Measurements from ENCODE around the gene ETS1.

The ETS1 gene

DNA sequence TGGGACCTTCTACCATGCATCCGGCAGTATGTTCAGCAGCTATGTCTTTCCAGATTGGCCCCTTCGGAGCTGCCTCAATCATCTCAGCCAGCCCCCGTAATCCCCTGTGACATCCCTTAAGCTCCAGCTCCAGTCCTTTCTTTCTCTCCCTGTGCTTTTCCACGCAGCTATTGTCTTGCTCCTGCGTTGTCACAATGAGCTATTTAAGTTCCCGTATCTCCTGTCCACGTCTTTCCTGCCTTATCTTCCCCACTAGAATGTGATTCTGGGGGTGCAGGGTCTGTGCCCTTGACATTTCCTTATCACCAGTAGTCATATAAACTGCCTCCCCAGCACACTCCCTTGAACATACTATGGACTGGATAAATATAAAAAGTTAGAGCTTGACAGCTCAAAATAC, 5.1 kb upstream of the ETS1 start:
- no peak for DNase-seq

DNA sequence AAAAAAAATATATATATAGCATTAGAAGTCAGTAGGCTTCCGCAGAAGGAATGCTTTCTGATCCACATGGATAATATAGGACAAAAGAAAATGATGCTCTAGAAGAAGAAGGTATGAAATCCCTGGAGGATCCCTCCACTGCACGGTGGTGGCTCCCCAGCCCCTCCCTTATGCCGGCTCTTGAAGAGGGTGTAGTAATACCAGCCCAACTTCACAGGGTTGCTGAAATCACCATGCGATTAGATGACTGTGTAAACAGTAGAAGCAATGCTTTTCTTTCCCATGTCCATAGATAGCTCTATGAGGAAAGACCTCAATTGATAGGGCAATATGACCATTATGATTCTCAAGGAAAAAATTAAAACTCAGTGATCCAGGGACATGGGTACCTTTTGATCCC, 3.2 kb upstream of the ETS1 start:
- no peak for DNase-seq

DNA sequence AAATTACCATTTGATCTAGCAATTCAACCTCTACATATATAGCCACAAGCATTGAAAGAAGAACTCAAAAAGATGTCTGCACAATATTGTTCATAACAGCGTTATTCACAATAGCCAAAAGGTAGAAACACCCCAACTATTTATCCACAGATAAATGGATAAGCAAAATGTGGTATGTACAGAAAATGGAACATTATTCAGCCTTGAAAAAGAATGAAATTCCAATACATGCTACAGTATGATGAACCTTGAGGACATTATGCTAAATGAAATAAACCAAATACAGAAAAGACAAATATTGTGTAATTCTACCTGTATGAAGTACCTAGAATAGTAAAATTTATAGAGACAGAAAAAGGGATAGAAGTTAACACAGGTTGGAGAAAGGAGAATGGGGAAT, 2.6 kb upstream of the ETS1 start:
- no peak for DNase-seq

DNA sequence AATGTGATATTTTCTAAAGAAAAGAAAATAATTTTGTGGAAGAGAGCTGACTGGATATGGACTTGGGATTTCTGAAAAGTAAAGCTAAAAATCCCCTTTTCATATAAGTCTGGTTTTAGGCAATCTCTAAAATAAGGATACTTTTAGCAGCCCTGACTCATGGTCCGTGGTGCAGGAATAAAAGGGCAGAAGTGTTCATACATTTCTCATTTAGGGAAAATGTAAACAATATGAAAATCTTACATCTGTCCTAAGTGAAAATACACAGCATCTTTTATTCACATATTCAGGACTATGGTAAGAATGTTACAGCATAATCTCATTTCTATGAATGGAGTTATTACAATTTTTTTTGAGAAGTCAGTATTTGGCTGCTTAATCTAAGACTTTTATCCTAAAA, 735 bp upstream of the ETS1 start:
- no peak for DNase-seq

DNA sequence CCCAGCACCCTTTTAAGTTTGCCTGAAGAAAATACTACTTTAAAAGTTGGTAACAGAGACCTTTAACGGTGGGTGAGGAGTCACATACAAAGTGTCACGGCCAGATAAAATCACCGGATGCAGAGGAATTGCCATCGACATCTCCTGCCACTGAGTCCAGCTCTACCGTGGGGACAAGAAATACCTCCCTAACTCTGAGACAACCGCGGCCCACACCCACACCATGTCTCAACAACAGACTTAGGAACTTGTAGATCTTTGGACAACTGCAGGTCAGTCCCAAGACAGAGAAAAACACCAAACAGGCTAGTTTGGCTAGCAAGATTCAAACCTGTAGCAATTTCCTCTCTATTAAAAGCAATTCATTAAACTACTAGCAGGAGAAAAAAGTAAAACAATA, 669 bp downstream of the ETS1 start:
- no peak for DNase-seq

DNA sequence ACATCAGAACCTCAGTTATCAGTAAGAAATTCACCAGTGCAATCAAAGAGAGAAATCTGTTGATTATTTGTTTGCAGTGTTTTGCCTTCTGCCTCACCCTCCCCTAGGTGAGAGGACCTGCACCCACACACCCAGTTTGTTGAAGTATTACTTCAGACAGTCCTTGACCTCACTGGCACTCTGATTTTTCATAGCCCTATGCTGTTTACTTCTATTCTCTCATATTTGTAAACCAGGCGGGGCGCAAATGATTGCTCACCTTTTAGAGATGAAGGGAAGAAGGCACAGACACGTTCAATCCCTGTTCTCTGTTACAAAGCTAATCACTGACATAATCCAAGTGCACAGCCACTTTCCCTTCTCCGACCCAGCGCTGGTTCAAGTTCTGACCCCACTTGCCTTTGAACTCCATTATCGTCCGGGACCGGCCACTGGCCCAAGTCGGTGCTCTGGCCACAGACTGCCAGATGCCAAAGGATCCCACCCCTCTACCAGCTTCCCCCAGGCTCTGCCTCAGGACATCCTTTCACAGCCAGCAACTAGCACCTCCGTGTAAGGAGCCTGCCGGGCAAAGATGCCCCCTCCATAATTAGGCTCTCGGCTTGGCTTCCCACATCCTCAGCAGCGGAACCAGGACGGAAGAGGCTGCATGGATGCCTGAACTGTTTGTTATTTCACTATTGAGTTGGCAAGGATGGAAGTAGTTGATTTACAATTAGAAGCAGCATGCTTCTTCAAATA, 1.7 kb downstream of the ETS1 start:
- DNase-seq, result no peak

DNA sequence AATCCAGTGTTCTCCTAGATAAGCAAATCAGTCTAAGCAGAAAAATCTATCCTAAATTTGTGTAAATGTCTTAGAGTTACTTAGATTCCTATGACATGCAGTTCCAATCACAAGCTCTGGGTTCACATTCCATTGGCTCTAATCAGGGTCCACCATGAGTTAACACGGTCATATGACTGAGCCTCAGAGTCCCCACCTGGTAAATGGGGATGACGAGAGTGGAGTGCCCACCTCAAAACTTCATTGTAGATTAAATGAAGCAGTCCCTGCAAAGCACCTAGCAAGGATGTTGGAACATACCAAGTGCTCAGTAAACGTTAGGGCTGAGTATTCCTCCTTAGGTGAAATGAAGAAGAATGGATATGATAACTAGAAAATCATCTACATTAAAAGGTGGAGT, 3.1 kb downstream of the ETS1 start:
- no peak for DNase-seq

DNA sequence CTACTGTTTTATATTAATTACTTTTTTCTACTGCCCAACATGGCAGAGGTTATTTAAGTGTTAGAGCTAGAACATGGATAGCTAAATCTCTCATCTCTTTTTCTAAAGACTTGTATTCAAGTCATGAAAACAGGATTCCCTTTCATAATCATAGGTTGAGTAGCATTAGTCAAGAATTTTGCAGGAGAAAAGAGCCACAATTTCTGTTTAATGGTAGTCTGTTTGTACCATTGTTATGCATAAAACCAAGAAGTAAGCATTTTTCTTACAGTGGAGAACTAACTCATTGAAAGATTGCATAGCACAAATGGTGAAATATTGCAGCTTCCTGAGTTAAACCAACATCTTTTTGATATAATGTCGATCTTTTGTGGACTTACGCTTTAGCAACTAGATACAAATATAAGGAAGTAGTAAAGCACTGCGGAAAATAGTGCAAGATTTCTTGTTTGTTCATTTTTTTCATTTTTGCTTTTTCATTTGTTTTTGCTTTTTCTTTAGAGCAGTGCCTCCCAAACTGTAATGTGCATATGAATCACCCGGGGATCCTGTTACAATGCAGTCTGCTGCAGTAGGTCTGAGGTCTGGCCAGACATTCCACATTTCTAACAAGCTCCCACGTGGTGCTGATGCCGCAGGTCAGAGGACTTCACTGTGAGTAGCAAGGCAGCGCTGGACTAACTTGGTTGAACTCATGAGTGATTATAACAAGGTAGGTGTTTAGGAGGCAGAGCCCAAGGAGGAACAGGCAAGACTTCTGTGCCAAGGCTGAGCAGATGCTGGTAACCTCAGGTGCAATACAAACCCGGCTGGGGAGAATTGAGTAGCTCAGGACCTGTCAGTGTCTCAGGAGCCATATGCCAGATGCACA, 4.6 kb downstream of the ETS1 start:
- peak; percentile 82 for DNase-seq

DNA sequence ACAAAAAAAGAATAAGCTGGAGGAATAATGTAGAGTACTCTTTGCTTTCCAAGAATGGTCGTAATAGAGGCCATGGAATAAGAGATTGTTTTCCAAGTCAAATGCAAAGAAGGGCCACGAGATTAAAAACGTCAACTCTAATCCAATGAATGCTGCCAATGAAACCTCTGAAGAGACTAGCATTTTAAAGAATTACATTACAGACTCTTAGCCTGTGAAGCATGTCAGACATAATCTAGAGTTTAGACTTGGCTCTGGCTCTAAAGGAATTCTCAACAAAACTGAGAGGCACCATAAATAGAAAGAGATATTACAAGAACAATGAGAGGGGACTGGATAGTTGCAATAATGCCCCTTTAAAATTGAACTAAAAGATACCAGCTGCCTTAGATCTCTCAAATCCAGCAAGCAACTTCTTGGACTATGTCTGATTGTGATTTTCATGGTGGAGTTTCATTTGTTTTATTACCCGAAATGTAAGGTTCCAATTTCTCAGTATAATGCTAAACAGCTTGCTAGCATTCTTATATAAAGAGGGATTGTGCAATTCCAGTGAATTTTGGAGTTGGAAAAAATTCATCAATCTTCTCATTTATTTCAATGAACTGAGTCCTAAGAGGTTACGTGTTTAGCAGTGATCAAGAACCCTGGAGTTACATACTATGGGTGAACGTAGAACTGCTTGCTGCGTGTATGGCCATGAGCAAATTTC, 5.6 kb downstream of the ETS1 start:
- DNase-seq, result no peak

DNA sequence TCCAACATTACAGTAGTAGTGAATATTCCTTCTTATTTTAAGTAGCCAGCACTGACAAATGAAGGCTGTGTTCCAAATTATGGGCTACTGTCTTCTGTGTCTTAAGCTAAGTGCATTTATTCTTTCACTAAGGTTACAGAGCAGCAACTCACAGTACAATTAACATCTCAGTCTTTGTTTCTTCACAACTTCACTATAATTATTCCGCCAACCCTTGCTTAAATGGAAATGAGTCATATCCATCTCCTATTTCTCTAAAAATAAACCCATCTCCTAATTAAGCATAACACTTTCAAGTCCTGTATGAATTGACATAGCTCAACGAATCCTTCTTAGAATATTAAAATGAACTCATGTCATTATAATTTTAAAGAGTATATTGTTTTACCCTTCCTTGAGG, 6.7 kb downstream of the ETS1 start:
- DNase-seq, result no peak

DNA sequence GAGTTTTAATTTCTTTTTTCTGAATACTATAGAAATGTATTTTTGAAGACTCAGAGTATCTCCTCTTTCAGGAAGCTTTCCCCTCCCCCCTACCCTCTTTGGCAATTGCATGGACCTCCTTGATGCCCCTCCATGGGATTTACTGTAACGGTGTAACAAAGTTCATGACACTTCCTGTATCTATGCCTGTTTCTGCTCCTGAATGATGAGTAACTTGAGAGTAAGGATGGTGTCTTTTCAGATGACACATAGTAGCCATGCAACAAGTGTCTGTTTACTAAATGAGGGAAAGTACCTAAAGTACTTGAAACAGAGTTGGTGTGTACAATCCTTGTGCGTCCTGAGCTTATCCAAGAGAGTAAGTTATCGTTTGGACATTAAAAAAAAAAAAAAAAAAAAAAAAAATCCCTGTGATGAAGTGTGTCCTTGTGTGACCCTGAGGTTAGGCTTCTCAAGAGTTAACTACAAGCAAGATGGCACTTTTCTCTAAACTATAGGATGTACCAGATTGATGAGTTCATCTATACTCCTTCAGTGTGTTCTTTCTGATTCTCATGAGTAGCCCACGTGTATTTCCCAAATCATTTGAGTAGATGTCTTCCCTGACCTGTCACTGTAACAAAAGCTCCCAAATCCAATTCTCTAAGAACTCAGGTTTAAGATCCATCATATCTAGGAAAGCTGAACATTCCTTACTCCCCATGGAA, 7.4 kb downstream of the ETS1 start:
- DNase-seq, result no peak

DNA sequence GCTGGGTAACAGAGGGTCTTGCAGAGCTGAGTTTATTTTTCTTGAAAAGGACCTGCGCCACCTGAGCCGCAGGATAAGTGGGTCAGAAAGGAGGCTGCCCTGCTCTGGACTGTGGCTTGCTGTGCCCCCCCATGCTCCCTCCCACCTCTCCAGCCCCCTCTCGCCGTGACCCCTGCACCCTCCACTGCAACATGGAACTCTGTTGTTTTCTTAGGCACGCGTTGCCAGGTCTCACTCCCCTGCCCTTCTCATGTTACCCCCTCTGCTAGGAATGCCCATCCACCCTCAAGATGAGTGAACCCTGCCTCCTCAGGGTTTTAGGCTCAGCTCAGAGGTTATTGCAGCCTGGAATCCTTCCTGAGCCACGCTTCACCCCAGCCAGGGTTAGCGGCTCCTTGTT, 10.8 kb downstream of the ETS1 start:
- DNase-seq, result no peak

DNA sequence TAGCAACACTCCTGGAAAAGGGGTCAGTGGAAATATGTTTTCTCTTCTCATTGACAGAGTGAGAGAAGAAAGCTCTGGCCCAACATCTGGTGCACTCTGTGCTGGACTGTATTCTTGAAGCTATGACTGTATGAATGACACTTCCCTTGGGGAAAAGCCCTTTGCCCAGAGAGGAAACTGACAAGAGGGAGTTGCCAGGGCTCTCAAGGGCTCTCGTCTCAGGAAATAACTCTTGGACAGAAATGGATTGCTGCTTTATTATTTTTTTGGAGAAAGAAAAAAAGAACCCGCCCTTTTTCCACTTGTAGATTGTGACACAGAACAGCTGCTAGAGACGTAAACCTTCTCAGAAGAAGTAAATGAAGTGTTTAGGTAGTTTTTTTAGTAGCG, 11.4 kb downstream of the ETS1 start:
- DNase-seq, result no peak

DNA sequence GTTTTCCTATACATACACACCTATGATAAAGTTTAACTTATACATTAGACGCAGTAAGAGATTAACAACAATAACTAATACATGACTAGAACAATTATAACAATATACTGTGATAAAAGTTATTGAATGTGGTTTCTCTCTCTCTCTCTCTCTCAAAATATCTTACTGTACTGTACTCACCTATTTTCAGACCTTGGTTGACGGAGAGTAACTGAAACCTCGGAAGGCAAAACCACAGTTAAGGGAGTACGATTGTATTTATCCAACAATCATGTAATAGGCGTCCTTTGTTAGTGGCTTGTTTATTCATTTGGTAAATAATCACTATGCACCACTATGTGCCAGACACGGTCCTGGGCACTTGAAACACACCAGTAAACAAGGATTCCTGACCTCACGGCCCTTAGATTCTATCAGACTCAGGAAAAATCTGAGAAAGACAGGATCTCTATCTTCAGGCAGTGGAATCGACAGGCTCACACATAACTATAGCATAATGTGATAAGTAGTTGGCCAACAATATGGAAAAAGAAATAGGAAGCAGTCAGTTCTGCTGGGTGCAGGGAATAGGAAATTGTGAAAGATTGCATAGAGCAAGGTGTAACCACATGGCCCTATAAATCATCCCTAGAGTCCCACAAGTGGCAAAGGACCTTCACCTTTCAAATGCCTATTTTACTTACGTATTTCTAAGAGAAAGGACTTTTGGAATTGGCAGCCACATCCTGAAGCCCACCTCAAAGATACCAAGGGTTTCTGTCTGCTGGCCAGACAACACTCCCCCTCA, 12.0 kb downstream of the ETS1 start:
- DNase-seq, result no peak

DNA sequence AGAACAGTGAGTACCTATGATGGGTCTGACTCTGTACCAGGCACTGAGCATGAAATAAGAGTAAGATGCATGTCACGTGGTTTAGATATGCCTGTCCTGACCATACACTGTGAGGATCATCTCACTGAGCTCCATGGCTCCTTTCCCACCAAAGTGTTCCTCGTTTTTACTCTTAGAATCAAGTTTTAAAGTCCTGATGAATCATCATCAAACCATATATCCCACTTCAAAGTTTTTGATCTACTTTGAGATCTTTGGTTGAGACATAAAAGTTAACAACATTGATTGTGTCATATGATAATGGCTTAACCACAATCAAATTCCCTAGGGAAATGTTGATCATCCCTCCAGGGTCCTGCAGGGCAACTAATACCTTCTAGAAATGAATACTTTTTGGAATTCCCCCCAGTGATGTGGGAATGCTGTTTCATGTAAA, 12.8 kb downstream of the ETS1 start:
- DNase-seq, result no peak

DNA sequence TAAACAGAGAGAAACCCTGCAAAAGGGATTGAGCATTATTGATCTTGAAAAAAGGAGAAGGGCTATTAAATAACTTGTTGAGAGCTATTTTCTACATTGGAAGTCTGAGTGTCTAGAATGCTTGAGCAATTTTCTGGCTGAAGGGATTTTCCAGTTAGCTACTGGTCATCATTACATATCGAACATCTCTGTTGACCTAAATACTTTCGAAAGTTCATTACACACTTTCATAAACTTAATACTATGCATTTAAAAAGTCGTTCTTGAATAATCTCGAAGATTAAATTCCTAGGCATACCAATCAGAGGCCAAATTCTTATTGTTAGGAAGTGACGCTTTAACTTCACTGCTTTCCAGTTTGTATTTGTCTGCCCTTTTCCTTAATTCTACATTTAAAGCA, 13.7 kb downstream of the ETS1 start:
- DNase-seq, result no peak

DNA sequence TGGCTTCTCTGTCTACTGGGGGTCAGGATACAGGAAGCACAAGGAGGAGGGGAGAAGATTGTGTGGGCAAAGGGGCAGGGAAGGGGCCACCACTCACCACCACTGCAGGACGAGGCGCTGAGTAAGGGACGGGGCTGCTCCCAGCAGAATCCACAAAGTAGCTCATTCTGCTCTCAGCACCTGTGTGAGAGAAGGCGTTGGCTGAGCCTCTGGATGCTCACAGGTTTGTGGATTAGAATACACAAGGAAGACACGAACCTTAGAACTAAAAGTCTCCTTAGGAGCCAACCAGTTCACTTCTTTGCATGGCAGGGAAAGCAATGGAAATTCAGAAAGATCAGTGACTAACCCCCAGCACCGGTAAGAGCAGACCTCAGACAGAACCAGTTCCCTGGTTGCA, 14.4 kb downstream of the ETS1 start:
- DNase-seq, result no peak

DNA sequence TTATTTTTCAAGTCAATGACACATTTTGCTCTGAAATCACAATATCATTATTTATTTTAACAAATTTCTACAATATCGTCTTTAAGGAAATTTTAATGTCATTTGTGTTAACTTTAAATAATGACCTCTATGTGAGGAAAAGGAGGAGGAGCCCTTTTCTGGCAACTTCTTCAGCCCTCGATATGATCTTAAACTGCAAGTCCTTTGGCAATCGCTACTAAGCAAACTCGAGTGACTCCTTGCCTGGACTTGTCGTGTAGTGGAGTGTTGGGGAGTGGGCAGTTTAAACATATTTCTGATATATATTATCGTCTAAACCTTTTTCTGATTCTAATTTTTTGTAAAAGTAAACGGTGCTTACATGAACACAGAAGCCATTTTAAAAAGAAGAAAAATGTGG, 16.7 kb downstream of the ETS1 start:
- no peak for DNase-seq

DNA sequence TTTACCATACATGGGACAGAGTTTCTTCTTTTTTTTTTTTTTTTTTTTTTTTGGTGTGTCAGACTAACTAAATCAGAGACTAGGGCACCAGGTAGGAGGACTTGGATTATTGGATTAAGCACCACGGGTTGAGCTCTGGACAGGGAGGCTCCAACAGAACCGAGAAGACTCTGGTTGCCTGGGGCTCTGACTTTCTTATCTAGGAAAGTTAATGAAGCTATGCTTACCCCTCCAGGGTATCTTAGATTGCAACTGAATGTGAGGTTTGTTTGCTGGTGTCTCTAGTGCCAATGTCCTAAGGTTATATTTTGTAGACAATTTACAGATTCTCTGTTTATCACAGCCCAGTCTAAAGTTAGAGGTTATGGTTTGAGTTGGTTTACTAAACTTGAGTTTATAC, 18.1 kb downstream of the ETS1 start:
- no peak for DNase-seq

DNA sequence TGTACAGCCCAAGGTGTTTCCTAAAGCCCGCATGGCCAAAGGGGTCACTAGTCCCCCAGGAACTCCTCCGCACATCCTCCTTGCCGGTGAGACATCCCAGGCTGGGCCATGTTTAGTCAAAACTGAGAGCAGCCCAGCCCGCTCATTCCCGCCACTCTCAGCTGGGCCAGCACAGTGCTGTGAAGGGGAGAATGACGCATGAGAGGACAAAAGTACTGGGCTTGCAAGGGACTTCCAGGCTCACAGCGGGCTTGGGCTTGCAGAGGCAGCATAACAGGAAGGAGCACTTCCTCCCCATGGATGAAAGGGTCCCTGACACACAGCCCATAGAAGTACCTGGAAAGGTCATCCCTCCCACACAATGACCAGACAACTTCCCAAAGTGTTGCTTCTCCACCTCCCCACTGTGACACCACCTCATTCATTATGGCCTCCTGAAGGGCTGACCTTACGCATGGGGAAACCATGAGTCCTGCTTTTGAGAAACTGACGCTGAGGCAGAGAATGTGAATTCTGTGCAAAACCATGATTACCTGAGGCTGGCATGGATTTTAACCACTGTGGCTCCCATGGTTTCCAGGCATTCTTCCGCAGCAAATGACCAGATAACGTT, 19.1 kb downstream of the ETS1 start:
- no peak for DNase-seq

DNA sequence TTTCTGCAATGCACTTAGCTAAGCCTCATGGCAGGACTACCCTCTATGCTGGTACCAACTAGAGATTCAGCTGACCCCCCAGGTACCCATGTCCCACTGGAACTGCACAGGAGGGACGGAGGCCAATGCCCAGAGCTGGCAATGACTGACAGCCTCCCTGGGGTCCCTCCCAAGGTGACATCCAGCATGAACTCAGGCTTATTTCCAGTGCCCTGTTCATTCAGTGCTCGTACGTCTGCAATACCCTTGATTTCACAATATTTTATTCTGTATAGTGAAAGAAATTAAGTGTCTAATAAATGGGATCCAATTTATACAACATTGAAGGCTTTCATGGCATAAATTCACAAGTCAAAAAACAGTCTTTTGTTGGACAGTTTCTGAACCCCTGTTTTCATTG, 20.2 kb downstream of the ETS1 start:
- DNase-seq, result no peak

DNA sequence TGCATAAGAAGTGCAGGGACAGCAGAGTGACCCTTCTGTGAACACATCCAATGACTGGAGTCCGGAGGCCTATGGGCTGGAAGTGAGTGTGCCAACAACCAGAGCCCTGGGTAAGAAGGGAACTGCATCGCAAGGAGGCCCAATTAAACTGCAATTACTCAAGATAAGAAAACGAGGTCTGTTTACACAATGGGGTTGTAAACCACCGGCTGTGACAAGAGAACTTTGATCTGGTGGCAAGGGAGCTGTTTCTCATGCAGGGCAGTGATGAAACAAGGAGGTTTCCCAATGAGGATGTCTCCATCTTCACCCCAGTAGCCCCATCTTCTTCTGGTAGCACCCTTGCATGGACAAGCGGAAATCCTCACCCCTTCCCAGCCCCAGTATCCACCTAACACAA, 21.5 kb downstream of the ETS1 start:
- DNase-seq, result no peak
